ENCODE measurements around the gene SPTBN1. TPM values are rescaled to one million over a fixed set of nuclear protein-coding genes. Genes with fewer than 3 reads are reported as not detected.
A peak's percentile ranks its signal among the peaks of the same experiment; 100 is the strongest.

SPTBN1 gene
- total RNA-seq, 3 donors from 2014 or later (not counting 1 experiment from before 2014, with no cell fraction given), result 65.7 to 142 (median 68.3) TPM

DNA sequence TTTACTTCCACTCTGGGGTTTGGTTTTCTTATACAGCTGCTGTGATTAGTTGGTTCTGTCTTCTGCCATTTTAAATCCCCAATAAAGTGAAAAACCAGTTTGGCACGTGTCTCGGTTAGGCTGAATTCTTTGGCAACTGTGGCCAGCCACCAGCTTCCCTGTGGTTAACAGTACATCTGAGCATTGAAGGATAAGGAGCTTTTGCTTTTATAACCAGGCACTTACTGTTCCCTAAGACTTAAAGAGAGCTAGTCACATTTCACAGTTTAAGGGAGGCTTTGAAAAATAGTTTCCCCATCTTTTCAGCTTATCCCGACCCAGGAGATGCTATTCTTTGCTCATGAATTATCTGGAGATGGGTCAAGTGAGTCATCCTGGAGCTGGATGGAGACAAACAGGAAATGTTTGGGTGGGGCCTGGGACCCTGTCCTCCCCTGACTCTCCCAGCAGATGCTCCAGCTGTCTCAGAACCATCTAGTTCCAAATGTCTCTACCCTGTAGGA lies 210.1 kb downstream of the SPTBN1 start:
- Mint-ChIP-seq H3K36me3 (peaks cover 43% of the 10 kb centered on the region), H3K4me3 (no peak overlapping the region), H3K4me1 (peaks cover 0 to 5% of the 10 kb centered on the region in 2 donors), H3K27me3 (ENCODE audit: low read depth in 2 of 2) (no peaks in the 10 kb centered on the region), H3K27ac (peak overlapping the region; percentile 13 to 16), H3K9me3 (no peaks in the 10 kb centered on the region)
- TF ChIP-seq, protein P1, sequence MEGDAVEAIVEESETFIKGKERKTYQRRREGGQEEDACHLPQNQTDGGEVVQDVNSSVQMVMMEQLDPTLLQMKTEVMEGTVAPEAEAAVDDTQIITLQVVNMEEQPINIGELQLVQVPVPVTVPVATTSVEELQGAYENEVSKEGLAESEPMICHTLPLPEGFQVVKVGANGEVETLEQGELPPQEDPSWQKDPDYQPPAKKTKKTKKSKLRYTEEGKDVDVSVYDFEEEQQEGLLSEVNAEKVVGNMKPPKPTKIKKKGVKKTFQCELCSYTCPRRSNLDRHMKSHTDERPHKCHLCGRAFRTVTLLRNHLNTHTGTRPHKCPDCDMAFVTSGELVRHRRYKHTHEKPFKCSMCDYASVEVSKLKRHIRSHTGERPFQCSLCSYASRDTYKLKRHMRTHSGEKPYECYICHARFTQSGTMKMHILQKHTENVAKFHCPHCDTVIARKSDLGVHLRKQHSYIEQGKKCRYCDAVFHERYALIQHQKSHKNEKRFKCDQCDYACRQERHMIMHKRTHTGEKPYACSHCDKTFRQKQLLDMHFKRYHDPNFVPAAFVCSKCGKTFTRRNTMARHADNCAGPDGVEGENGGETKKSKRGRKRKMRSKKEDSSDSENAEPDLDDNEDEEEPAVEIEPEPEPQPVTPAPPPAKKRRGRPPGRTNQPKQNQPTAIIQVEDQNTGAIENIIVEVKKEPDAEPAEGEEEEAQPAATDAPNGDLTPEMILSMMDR (IDR thresholded peaks at IDR 0.05), result no peak
- Histone ChIP-seq H3K27me3 (ENCODE audit: control insufficient read depth, insufficient read depth, low read length) (no peaks in the 10 kb centered on the region), H3K27ac (ENCODE audit: low read length) (no peak overlapping the region), H3K4me1 (ENCODE audit: control insufficient read depth, insufficient read depth, low read length) (peaks cover 5% of the 10 kb centered on the region), H3K9me3 (ENCODE audit: control insufficient read depth, insufficient read depth, low read length) (no peaks in the 10 kb centered on the region), H3K4me3 (ENCODE audit: low read length) (no peak overlapping the region), H3K36me3 (ENCODE audit: control insufficient read depth, insufficient read depth, low read length) (peaks cover 89% of the 10 kb centered on the region)
- no peak for ATAC-seq
- intact Hi-C loops (cut with micrococcal nuclease), result loop anchor here (10.0 kb wide), 1 partner anchor 169 kb away; no protein-coding TSS in a partner anchor
- no peak for DNase-seq
- 46% methylated on average over 3 of the region's 3 CpGs for WGBS (ENCODE audit: insufficient coverage)

GRCh38 chr2:54666634-54667265 lies 210.6 kb downstream of the SPTBN1 start:
- DNase-seq, result no peak
- Histone ChIP-seq H3K9me3 (ENCODE audit: control insufficient read depth, insufficient read depth, low read length) (no peaks in the 10 kb centered on the region), H3K4me1 (ENCODE audit: control insufficient read depth, insufficient read depth, low read length) (peaks cover 5% of the 10 kb centered on the region), H3K27ac (ENCODE audit: low read length) (no peak overlapping the region), H3K4me3 (ENCODE audit: low read length) (no peak overlapping the region), H3K27me3 (ENCODE audit: control insufficient read depth, insufficient read depth, low read length) (no peaks in the 10 kb centered on the region), H3K36me3 (ENCODE audit: control insufficient read depth, insufficient read depth, low read length) (peaks cover 83% of the 10 kb centered on the region)
- TF ChIP-seq, protein P1 (IDR thresholded peaks at IDR 0.05), result no peak
- Mint-ChIP-seq H3K36me3 (peaks cover 38% of the 10 kb centered on the region), H3K27me3 (ENCODE audit: low read depth in 2 of 2) (no peaks in the 10 kb centered on the region), H3K9me3 (no peaks in the 10 kb centered on the region), H3K4me1 (peaks cover 0 to 5% of the 10 kb centered on the region in 2 donors), H3K27ac (peak overlapping the region in 1 of 2 donors; percentile 16), H3K4me3 (no peak overlapping the region)
- ATAC-seq, result no peak
- WGBS (ENCODE audit: insufficient coverage), result 92% methylated on average over 6 of the region's 6 CpGs
- intact Hi-C loops (cut with micrococcal nuclease), result loop anchor here (10.0 kb wide), 1 partner anchor 168 kb away; no protein-coding TSS in a partner anchor

- Histone ChIP-seq H3K4me1 (ENCODE audit: control insufficient read depth, insufficient read depth, low read length) (peaks cover 5% of the 10 kb centered on the region), H3K4me3 (ENCODE audit: low read length) (no peak overlapping the region), H3K27me3 (ENCODE audit: control insufficient read depth, insufficient read depth, low read length) (no peaks in the 10 kb centered on the region), H3K36me3 (ENCODE audit: control insufficient read depth, insufficient read depth, low read length) (peaks cover 78% of the 10 kb centered on the region), H3K27ac (ENCODE audit: low read length) (no peak overlapping the region), H3K9me3 (ENCODE audit: control insufficient read depth, insufficient read depth, low read length) (no peaks in the 10 kb centered on the region)
- peaks cover 0 to 5% of the 10 kb centered on the region in 2 donors for H3K4me1 Mint-ChIP-seq
- ATAC-seq (no peak), DNase-seq (no peak)
- no peak overlapping the region for H3K4me3 Mint-ChIP-seq
- no peaks in the 10 kb centered on the region for H3K27me3 Mint-ChIP-seq (ENCODE audit: low read depth in 2 of 2)
- H3K9me3 Mint-ChIP-seq, result no peaks in the 10 kb centered on the region
- TF ChIP-seq, protein P1 (IDR thresholded peaks at IDR 0.05), result no peak
- H3K36me3 Mint-ChIP-seq, result peaks cover 33% of the 10 kb centered on the region
- intact Hi-C loops (cut with micrococcal nuclease), result loop anchor here (10.0 kb wide), 1 partner anchor 168 kb away; no protein-coding TSS in a partner anchor
- 99% methylated on average over 4 of the region's 4 CpGs for WGBS (ENCODE audit: insufficient coverage)
- H3K27ac Mint-ChIP-seq, result peak overlapping the region in 1 of 2 donors; percentile 49
These were observed 211.1 kb downstream of the SPTBN1 start for GRCh38 chr2:54667266-54667639.

Data from natural killer cell (primary cell).